Stimulated activated CD4-positive, alpha-beta T cell treated with anti-CD3 and anti-CD28 coated beads, TNF-alpha, amount 100 ng/mL, for 48 hours (primary cell): Measurements from ENCODE around the gene ACTN4.
"Not testable (repeated sequence)": the region's sequence is repeated elsewhere in the genome, so short reads cannot be mapped to it uniquely, and the experiment has no call there.

Experiments
- DNase-seq, 3 donors: peaks; one replicate each; pipeline ENCODE4 v3.0.0-alpha.2; 2020; ENCODE audit warnings: low read depth in 3 of 3

The ACTN4 gene

GRCh38 chr19:38736413-38737280, 89.2 kb downstream of the ACTN4 start:
- peak; percentile 45 to 78 (median 61) for DNase-seq

GRCh38 chr19:38737281-38737865, 89.9 kb downstream of the ACTN4 start:
- no peak for DNase-seq

- no peak for DNase-seq
Measured at GRCh38 chr19:38737921-38738737, 90.7 kb downstream of the ACTN4 start.

GRCh38 chr19:38739440-38740256, 92.2 kb downstream of the ACTN4 start:
- DNase-seq = no peak

- DNase-seq = no peak
Measured at GRCh38 chr19:38740257-38740592, 92.8 kb downstream of the ACTN4 start.

- DNase-seq = no peak
Measured at GRCh38 chr19:38740932-38741331, 93.5 kb downstream of the ACTN4 start.

- DNase-seq = no peak
Measured at GRCh38 chr19:38741670-38742069, 94.2 kb downstream of the ACTN4 start.

- DNase-seq = no peak
Measured at GRCh38 chr19:38742296-38742695, 94.8 kb downstream of the ACTN4 start.

GRCh38 chr19:38742906-38743305, 95.5 kb downstream of the ACTN4 start:
- DNase-seq = no peak

- no peak for DNase-seq
Measured at GRCh38 chr19:38743394-38744297, 96.2 kb downstream of the ACTN4 start.

- no peak for DNase-seq
Measured at GRCh38 chr19:38744298-38744681, 96.8 kb downstream of the ACTN4 start, which contains the start of gene CAPN12. Gene CAPN12 (minus strand): TSS chr19:38744474. CDS start chr19:38744165, 309 bp downstream.

GRCh38 chr19:38744874-38745273, 97.4 kb downstream of the ACTN4 start:
- DNase-seq = no peak

- no peak for DNase-seq
Measured at GRCh38 chr19:38745316-38745715, 97.9 kb downstream of the ACTN4 start.

GRCh38 chr19:38753783-38754182, 106.3 kb downstream of the ACTN4 start:
- not testable (repeated sequence) for DNase-seq

GRCh38 chr19:38754196-38754595, 106.7 kb downstream of the ACTN4 start:
- DNase-seq = not testable (repeated sequence)

GRCh38 chr19:38759590-38760003, 112.1 kb downstream of the ACTN4 start:
- DNase-seq = no peak

GRCh38 chr19:38760805-38761517, 113.5 kb downstream of the ACTN4 start:
- DNase-seq = not testable (repeated sequence)

- DNase-seq = not testable (repeated sequence)
Measured at GRCh38 chr19:38761884-38762389, 114.5 kb downstream of the ACTN4 start.

GRCh38 chr19:38763795-38764220, 116.4 kb downstream of the ACTN4 start:
- no peak for DNase-seq
